Colonic mucosa (tissue), 4 donors: Measurements from ENCODE around the gene NBPF1. TPM values are rescaled to one million over a fixed set of nuclear protein-coding genes. Genes with fewer than 3 reads are reported as not detected.
A peak's percentile ranks its signal among the peaks of the same experiment; 100 is the strongest.
"Not testable (repeated sequence)": the region's sequence is repeated elsewhere in the genome, so short reads cannot be mapped to it uniquely, and the experiment has no call there.

Experiments
- DNase-seq: peaks from one replicate; pipeline ENCODE4 v3.0.0-alpha.2; 2020
- H3K27ac ChIP-seq: fragments of 200-600 bp; one replicate; pipeline ENCODE4 v1.8.0; 2021
- H3K27me3 ChIP-seq: fragments of 200-600 bp; one replicate; pipeline ENCODE4 v1.8.0; 2021
- H3K36me3 ChIP-seq: fragments of 200-600 bp; one replicate; pipeline ENCODE4 v1.8.0; 2021
- H3K4me1 ChIP-seq: fragments of 200-600 bp; one replicate; pipeline ENCODE4 v1.8.0; 2021; ENCODE audit warnings: mild to moderate bottlenecking
- H3K4me3 ChIP-seq: fragments of 200-600 bp; one replicate; pipeline ENCODE4 v1.8.0; 2021
- H3K9ac ChIP-seq, 2 donors: one replicate each; pipeline ENCODE4 v1.7.0; 2013; ENCODE audit warnings: control low read depth in 2 of 2, low read depth in 2 of 2, low read length in 2 of 2
- H3K9me3 ChIP-seq: fragments of 200-600 bp; one replicate; pipeline ENCODE4 v1.8.0; 2021
- intact Hi-C: fragments of 100-400 bp; cut with DNase I; formaldehyde crosslinking; loops from one replicate; pipeline ENCODE4 v1.14.1; 2022
- total RNA-seq, 2 donors: library from RNA; stranded (reverse); fragmentation: NEBNext Ultra II Directional in 1 of 2; extraction: Animal tissue kit (Norgen Biotek cat#: 25700) in 1 of 2; gene quantifications; one replicate each; pipeline ENCODE4 v1.2.1, GENCODE V29; 2021
- donor health status: healthy.
- donor health status: DM: no; HTN: no; CAD: no.
- donor health status: DM: no; HTN: no; CAD: no.

The NBPF1 gene
- total RNA-seq, 2 donors from 2014 or later: 45.2 to 54.3 TPM

DNA sequence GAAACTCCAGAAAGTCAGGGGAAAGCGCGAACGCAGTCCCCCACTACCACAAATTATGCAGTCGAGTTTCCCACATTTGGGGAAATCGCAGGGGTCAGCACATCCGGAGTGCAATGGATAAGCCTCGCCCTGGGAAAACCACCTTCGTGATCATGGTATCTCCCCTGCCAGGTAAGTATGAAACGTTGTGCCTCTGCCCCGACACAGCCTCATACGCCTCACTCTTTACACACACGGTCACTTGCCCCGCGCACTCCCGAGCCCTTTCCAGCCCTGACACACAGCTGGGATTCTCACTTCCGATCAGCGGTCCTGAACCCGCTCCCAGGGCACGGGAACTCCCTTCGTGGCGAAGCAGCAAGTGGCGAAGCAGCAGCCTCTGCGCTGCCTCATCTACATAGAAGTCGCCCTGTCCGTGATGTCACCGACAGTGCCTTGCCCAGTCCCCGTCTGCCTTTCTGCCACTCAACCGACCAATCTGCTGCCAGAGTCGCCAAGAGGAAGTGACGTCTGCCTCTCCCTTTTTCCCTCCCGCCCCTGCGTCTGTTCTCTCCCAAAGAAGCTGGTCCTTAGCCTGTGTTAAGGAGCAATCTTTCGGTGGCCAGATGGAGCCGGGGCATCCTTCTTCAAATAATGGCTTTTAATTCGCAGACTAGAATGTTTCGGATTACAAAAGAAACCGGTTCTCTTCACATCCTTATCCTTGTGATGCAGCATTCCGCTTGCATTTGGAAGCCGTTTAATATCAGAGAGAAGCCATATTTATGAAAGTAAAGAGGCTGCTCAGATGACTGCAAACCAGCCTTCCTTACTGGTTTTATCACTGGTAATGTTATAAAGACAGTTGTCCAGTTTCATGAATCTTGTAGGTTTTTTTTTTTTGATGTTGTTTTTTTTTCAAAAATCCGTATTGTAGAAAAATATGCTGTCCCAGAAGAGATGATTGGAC is 99.0 kb downstream of the NBPF1 start, which contains the start of gene RNU1-1:
RNU1-1 (minus strand) TSS at position 179 of the 949 bp plus-strand sequence.
- H3K9me3 ChIP-seq, H3K36me3 ChIP-seq, H3K4me3 ChIP-seq, intact Hi-C loops, H3K4me1 ChIP-seq, H3K27me3 ChIP-seq: not testable (repeated sequence)
- DNase-seq: peak; percentile 91
- Histone ChIP-seq H3K9ac (peak within 1 kb of the TSS; percentile 19 to 26), H3K27ac (peak within 1 kb of the TSS; percentile 20)

DNA sequence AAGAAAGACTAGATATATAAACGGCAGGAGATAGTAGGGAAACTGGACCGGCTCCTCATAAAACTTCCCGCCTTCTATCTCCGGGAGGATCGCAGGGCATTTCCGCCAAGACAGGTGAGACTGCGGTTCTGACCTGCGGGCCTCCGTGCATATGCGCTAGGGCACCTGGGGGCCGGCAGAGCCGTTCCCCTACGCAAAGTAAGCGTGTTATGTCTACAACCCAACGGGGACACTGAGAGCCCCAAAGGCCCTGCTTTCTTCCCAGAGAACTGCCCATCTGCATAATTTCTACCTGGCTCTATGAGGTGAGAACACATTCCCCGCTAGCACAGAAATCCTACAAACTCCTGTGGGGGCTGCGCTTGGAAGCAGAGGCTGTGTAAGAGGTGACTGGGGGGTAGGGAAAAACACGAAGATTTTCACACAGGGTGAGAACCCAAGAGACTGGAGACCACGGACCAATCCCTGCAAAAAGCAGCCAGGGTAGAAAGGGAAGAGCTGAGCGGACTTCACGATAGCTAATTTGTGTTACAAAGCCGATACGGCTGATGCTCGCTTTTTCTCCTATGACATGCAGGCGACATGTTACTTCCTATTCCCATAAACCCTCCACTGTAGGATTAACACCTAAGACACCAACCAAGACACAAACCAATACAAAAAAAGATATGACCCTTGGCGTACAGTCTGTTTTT is 99.8 kb downstream of the NBPF1 start:
- H3K4me3 ChIP-seq, H3K27me3 ChIP-seq, H3K4me1 ChIP-seq, H3K36me3 ChIP-seq, intact Hi-C loops, H3K9me3 ChIP-seq: not testable (repeated sequence)
- Histone ChIP-seq H3K27ac (peak overlapping the region; percentile 20), H3K9ac (peak overlapping the region in 1 of 2 donors; percentile 19)
- peak; percentile 66 for DNase-seq

DNA sequence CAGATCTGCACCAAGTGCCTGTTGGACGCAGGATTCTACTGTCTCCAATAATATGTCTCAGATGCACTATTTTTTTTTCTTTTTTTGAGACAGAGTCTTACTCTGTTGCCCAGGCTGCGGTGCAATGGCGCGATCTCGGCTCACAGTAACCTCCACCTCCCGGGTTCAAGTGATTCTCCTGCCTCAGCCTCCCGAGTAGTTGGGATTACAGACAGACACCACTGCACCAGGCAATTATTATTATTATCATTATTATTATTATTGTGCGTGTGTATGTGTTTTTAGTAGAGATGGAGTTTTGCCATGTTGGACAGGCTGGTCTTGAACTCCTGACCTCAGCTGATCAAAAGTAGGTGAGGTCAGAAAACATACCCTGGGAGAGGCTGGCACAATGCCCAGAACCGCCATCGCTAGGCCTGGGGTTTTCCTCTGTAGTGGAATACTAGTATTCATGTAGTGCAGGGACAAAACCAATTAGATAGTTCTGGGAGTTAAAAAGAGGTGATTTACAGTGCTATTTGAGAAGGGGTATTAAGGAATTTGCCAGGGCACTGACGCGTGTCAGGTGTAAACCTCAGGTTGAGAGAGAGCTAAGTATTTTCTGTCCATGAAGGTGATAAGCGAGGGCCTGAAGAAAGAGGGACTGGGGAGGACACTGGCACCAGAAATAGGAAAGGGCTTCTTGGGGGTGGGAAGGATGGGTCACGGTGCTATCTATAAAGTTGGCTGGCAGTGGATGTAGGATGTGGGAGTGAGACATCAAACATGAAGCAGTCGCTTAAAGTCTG is 100.5 kb downstream of the NBPF1 start:
- H3K27ac ChIP-seq, H3K9ac ChIP-seq: not testable (repeated sequence)

More for the DNA sequence above, 100.5 kb downstream of the NBPF1 start:
- H3K4me3 ChIP-seq, H3K4me1 ChIP-seq, H3K9me3 ChIP-seq, intact Hi-C loops, H3K27me3 ChIP-seq, H3K36me3 ChIP-seq: not testable (repeated sequence)
- DNase-seq: peak; percentile 40

Other genes with a start within 250 kb of the NBPF1 start
- 100 to 1,000 TPM; 119 to 140 TPM for gene SZRD1, start 246.3 kb downstream of the NBPF1 start, total RNA-seq
- not detected for gene SPATA21, start 176.1 kb downstream of the NBPF1 start, total RNA-seq
- 10 to 100 TPM; 46.4 to 57.7 TPM for gene NECAP2, start 172.8 kb downstream of the NBPF1 start, total RNA-seq
- gene RNU1-1, start 99.3 kb downstream of the NBPF1 start, total RNA-seq: 1,000 to 10,000 TPM; 1,159 to 2,517 TPM
- gene RNU1-3, start 53.4 kb upstream of the NBPF1 start, total RNA-seq: 1,000 to 10,000 TPM; 1,159 to 2,517 TPM
- 1,000 to 10,000 TPM; 1,159 to 2,517 TPM for gene RNU1-4, start 127.0 kb upstream of the NBPF1 start, total RNA-seq